CD4-positive, alpha-beta T cell treated with Interleukin-15 for 1 hour (primary cell): ENCODE measurements around the gene TRIM54.
"Not testable (repeated sequence)": the region's sequence is repeated elsewhere in the genome, so short reads cannot be mapped to it uniquely, and the experiment has no call there.

Experiments
- DNase-seq: peaks from one replicate; pipeline ENCODE4 v3.0.0-alpha.2; 2020

TRIM54 gene

GRCh38 chr2:27258051-27258450 lies 24.2 kb upstream of the TRIM54 start:
- no peak for DNase-seq

GRCh38 chr2:27261241-27261925 lies 20.8 kb upstream of the TRIM54 start:
- DNase-seq: no peak

DNA sequence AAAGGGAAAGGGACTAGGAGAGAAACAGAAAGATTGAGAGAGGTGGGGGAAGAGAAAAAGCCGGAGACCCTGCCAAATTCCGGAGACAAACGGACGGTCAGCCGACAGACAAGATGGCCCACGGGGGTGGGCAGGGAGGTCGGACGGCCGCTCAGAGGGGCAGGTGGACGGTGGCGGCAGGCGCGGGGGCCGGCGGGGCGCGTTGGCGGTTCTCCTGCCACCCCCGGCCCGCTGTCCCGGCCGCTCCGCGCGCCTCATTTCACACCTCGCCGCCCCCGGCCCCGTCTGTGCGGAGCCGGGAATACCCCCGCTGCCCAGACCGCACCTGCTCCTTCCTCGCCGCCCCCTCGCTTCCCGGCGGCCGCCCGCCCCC lies 20.3 kb upstream of the TRIM54 start:
- DNase-seq: no peak

DNA sequence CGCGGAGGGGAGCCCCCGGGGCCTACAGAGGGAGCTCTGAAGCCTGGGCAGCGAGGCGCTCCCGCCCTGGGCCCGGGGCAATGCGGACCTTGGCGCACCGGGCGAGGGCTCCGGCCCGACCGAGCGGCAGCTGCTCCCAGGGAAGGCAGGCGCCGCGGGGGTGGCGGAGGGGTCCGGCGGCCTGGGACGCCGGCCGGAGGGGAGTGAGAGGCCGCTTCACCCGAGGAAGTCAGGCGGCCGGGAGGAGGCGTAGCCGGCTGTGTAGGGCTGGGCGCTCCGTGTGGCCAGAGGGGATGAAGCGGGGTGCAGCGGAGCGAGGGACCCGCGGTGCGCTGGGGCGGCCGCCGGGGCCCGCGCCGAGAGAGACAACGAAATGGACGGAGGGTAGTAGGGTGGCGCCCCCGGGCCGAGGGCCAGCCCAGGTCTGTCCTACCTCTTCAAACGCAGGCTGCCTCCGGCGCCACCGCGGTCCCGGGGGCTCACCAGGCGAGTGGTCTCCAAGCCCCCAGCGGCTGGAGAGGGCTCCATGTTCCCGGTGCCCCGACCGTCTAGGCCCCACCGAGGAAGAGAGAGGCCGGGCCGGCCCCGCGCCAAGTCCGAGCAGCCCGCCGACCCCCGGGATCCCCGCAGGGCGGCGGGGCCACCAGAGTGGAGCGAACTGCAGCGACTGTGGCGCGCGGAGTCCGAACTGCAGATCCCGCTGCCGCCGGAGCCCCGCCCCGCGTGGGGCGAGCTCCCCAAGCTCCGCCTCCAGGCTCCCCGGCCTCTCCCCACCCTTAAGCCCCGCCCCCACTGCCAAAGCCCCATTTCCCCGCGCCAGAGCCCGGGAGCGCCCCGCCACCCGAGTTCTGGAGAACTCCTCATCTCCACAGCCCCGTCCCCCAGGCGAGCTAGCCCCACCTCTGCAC lies 19.6 kb upstream of the TRIM54 start, which contains the start of gene SLC30A3:
Gene SLC30A3 (minus strand): TSS at position 669 of the 908 bp plus-strand sequence. CDS start 141 bp downstream, at position 528.
- DNase-seq: peak; percentile 76

GRCh38 chr2:27263287-27264252 lies 18.7 kb upstream of the TRIM54 start:
- no peak for DNase-seq

- no peak for DNase-seq
Measured at GRCh38 chr2:27264253-27264752, 17.9 kb upstream of the TRIM54 start.

- DNase-seq: peak; percentile 77
Measured at GRCh38 chr2:27264753-27265535, 17.3 kb upstream of the TRIM54 start.

- DNase-seq: no peak
Measured at GRCh38 chr2:27265536-27265870, 16.7 kb upstream of the TRIM54 start.

DNA sequence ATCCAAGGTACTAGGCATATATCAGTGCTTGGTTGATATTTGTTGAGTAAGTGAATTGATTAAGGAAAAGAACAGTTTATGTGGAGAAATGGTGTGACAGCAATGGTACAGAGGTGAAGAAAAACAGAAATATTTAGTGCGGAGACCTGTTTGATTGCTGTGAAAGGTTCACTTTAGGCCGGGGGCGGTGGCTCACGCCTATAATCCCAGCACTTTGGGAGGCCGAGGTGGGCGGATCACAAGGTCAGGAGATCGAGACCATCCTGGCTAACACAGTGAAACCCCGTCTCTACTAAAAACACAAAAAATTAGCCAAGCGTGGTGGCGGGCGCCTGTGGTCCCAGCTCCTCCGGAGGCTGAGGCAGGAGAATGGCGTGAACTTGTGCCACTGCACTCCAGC lies 13.9 kb upstream of the TRIM54 start:
- DNase-seq: not testable (repeated sequence)

DNA sequence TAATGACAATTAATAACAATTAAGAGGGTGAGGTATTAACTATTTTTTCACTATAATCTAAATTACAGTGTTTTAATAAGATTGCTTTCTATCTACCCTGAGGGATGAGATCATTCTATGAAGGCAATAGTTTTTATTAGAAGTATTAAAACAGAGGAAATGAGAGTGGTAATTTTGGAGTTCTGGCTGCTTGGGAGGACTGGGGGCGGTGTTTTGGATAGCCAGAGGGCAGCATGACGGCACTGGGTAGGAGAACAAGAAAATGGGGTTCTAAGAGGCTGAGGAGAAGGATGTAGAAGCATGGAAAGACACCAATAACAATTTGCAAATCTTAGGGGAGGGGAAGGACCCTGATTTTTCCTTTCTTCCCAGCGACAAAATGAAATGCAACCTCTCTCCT lies 12.1 kb upstream of the TRIM54 start:
- DNase-seq: no peak

DNA sequence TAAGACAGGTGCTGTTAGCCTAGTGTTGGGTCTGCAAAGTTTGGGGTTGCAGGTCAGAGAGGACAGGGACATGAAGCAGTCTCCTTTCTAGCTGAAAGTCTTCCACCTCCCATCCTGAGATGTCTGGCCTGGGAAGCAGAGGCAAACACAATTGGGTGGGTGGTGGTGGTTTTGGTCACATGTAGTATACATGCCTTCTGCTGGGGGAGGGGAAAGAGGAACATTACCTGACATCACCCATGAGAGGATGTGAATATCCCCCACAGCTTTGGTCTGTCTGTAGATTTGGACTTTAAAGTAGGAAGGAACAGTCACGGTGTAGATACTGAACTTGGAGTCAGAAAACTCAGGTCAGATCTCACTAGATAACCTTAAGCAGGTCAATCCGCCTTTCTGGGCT lies 11.6 kb upstream of the TRIM54 start:
- DNase-seq: no peak

DNA sequence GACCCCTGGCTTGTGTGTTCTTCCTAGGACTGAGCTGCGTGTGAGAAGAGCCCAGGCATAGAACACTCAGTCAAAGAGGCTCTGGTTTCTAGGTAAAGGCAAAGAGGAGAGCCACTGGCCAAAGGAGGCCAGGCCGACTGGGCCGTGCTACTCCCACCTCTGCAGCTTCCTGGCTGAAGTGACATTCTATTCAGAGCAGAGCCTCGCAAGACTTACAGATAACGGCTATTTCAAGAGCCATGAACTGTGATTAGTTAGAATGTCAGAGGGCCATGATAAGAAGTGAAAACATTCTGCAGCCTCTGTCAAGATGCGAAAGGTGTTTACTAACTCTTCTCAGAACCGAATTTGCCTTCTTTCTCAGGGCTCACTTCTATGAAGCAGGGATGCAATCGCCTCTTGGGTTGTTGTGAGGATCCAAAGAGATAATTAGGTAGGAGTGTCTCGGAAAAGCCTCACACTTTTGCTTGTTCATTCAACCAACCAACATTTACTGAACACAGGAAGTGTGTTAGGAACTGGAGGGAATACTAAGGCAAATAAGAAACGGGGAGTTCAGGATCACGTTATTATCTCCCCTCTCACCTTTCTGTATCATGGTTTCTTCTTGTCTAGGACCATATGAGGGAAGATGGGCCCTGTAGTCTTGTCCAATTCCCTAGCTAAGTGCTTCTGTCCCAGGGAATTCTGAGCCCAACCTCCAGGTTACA lies 10.4 kb upstream of the TRIM54 start:
- DNase-seq: no peak

DNA sequence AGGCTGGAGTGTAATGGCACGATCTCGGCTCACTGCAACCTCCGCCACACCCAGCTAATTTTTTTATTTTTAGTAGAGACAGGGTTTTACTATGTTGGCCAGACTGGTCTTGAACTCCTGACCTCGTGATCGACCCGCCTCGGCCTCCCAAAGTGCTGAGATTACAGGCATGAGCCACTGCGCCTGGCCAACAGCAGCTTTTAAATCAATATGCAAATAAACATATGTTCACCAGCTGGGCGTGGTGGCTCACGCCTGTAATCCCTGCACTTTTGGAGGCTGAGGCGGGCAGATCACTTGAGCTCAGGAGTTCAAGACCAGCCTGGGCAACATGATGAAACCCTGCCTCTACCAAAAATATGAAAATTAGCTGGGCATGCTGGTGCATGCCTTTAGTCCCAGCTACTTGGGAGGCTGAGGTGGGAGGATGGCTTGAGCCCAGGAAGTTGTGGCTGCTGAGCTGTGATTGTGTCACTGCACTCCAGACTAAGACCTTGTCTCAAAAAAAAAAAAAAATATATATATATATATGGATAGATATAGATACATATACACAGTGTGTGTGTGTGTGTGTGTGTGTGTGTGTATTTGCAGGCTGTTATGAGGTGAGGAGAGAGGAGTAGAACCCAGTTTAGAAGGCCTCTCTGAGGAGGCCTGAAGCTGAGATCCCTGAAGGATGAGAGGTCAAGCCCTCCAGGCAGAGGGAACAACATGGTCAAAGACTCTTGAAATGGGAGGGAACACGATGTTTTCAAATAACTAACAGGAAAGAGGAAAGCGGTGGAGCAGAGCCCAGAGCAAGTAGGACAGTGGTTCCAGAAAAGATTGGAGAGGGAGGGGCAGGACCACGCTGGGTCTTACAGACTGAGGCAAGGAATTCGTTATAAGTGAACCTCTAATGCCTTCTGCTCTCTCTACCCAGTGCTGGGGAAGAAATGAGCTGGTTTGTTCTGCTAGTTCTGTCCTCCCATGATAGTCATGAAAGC lies 9.4 kb upstream of the TRIM54 start:
- not testable (repeated sequence) for DNase-seq

DNA sequence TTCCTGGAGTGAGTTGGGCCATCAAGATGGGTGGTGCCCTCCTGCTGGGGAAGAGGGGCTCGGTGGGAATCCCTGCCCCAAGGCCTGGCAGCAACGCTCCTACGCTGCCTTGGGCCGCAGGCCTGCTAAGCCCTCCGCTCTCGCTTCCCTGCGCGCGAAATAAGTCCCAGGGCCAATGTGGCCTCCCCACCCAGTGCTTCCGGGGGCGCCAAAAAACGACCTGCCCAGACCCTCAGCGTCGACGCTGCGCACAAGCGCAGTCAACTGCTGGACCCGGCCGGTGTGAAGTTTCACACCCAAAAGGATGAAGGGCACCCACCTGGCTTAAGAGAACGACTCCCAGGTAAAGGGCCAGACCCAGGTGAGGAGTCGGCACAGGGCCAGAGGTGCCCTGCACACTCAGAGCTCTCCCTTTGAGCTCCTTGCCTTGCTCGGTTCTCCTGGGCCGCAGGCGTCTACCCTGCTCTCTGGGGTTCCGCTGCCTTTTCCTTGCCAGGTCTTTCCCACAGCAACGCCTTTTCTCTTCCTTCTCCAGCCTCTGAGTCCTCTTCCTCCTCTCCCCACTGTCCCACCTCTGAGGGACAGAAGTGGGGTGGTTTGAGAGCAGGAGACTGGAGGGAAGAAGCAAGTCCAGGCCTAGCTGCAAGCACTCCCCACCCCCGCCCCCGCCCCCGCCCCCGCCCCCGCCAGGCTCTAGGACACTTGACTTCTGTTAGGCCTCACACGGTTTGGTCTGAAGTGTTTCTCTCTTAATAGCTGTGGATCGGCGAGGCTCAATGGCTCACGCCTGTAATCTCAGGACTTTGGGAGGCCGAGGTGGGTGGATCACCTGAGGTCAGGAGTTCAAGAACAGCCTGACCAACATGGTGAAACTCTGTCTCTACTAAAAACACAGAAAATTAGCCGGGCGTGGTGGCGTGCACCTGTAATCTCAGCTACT lies 6.7 kb upstream of the TRIM54 start, which contains the start of gene DNAJC5G:
Gene DNAJC5G (plus strand): TSS at position 223 of the 940 bp plus-strand sequence. CDS start 1,296 bp downstream, outside the sequence.
- no peak for DNase-seq

- no peak for DNase-seq
Measured at GRCh38 chr2:27278010-27278409, 4.2 kb upstream of the TRIM54 start.

DNA sequence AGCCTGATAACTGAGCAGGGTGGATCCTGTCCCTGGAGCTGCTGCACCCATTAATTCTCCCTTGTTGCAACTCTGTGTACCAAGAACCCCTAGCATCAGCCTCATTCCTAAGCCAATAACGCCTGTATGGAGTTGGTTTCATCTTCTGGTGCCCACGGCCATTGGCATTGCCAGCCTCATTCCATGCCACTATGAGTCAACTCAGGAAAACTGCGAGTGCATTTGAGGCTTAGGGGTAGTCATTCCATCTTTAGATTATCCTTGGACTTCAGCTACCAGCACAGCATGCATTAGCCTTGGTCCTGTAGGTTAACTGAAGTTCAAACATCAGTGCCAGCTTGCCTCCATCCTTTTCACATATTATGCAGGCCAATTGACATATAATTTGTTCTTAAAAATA lies 1.4 kb upstream of the TRIM54 start:
- no peak for DNase-seq

DNA sequence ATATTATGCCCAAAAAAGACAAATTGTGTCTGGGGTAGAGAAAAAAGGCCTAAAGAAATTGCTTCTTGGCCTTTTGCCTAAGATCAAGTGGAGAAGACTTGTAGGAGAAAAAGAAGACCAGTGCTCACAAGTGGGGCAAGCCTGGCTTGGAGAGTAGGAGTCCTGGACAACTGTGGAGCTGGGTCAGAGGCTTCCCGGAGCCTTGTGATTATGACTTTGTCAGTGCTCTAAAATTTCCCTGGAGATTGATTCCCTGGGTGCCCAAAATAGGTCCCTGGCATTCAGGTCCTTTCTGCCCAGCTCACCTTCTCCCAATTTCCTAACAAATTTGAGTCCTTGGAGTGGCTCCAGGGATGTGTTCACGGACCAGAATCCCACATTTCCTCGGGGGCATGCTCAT lies 787 bp upstream of the TRIM54 start:
- DNase-seq: no peak

GRCh38 chr2:27282892-27283291 lies 663 bp downstream of the TRIM54 start:
- no peak for DNase-seq

DNA sequence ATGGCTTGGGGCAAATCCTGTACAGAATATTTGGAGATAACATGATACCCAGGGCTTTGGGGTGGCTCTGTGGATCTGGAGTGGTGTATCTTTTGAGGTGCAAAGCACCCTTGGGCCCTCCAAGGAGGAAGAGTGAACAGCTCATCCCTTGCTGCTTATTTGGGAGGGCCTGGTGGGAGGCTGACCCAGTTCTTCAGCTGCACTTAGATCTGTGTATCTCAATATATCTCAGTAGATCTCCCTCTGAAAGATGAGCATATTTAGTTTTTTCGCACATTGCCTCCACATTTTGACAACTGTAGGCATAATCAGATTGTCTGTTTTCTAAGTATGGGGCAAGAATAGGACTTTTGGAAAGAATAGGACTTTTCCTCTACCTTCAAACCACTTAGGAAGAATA lies 2.8 kb downstream of the TRIM54 start:
- no peak for DNase-seq
